Prostate gland (tissue), 2 donors: ENCODE data around the gene CNTNAP2.

Experiments
- CTCF ChIP-seq, 4 experiments: fragments of 200-600 bp in 2 of 4; fragments of 450-650 bp in 2 of 4; sonication (generic) in 2 of 4; IDR thresholded peaks; 1 replicate in 3 of 4; 2 replicates in 1 of 4; pipeline ENCODE4 v1.5.1; 2016 to 2019; ENCODE audit warnings: antibody characterized with exemption in 4 of 4, mild to moderate bottlenecking in 2 of 4, moderate library complexity in 2 of 4
- POLR2AphosphoS5 ChIP-seq: sonication (generic); formaldehyde crosslinking; IDR thresholded peaks from one replicate; pipeline ENCODE4 v1.6.1; 2017; ENCODE audit warnings: antibody characterized with exemption

GRCh38 chr7:148042935-148043631, 1926.5 kb downstream of the CNTNAP2 start:
- TF ChIP-seq CTCF (IDR thresholded peaks at IDR 0.05) (no peak), POLR2AphosphoS5 (no peak)
